ENCODE measurements around the gene TTC1. TPM values are rescaled to one million over a fixed set of nuclear protein-coding genes. Genes with fewer than 3 reads are reported as not detected.

The TTC1 gene
- total RNA-seq, 6 experiments from 2014 or later, result 19.8 to 28.6 (median 24.8) TPM

DNA sequence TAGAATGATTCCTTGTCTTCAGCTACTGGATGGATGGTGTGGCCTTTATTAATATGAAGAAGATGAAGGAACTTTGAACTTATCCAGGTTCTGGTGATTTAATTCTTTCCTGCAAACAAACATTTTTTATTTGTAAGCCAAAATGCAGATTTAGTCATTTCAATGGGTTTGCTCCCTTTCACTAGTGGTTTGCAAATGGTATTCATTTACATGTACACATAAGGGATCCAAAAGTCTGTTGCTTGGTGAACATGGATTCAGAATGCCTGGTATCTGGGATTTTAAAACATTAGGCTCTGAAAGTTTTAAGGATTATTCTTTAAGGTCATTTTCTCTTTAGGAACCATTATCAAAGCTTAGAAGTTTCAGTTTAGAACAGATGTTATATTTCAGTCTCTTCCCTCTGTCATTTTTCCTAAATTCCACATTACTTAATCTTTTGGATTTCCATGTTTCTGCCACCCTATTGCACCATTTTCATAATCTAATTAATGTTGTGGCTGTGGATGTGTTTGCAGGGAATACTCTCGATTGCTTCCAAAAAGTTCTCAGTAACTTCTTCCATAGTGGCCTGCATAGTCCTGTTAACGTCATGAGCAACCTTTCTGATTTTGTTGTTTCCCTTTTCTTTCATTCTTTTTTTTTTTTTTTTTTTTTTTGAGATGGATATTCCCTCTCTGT is 10.1 kb downstream of the TTC1 start:
- 76% methylated on average over 2 of the region's 2 CpGs for WGBS (ENCODE audit: insufficient coverage, low coverage, low lambda C conversion rate, missing lambda C conversion rate)
- no peak for TF ChIP-seq POLR2A (IDR thresholded peaks at IDR 0.05)
- no peak for TF ChIP-seq CTCF (IDR thresholded peaks at IDR 0.05)
- Histone ChIP-seq H3K36me3 (peaks cover 0 to 2% (median 0%) of the 10 kb centered on the region in 4 donors), H3K27me3 (no peaks in the 10 kb centered on the region), H3K4me1 (peaks cover 0 to 22% (median 2%) of the 10 kb centered on the region in 4 donors), H3K4me3 (no peak overlapping the region), H3K9me3 (no peaks in the 10 kb centered on the region), H3K27ac (no peak overlapping the region)
- ATAC-seq, result no peak
- intact Hi-C loops (cut with DNase I), result no loop called here
- DNase-seq, result no peak

DNA sequence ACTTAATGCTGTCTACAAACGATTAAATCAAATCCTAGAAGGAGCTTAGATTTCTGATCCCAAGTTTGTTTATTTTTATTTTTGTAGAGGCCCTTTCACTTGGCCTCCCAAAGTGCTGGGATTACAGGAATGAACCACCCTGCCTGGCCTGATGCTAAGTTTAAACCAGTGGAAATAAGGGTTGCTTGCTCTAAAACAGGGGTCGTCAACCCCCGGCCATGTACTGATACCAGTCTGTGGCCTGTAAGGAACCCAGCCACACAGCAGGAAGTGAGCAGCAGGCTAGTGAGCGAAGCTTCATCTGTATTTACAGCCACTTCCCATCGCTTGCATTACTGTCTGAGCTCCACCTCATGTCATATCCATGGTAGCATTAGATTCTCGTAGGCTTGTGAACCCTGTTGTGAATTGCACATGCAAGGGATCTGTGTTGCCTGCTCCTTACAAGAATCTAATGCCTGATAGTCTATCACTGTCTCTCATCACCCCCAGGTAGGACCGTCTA is 11.4 kb downstream of the TTC1 start:
- Histone ChIP-seq H3K36me3 (peaks cover 0 to 2% (median 0%) of the 10 kb centered on the region in 4 donors), H3K27me3 (no peaks in the 10 kb centered on the region), H3K27ac (no peak overlapping the region), H3K4me1 (peaks cover 0 to 22% (median 3%) of the 10 kb centered on the region in 4 donors), H3K4me3 (no peak overlapping the region), H3K9me3 (no peaks in the 10 kb centered on the region)
- no peak for TF ChIP-seq CTCF (IDR thresholded peaks at IDR 0.05)
- TF ChIP-seq POLR2A (IDR thresholded peaks at IDR 0.05), result no peak
- ATAC-seq (peak in 1 of 4 donors; percentile 26), DNase-seq (no peak)
- WGBS (ENCODE audit: insufficient coverage, low coverage, low lambda C conversion rate, missing lambda C conversion rate), result 62% methylated on average over 7 of the region's 7 CpGs
- intact Hi-C loops (cut with DNase I), result loop anchor here in 1 of 2 donors (10.0 kb wide), 1 partner anchor 324 kb away; no protein-coding TSS in a partner anchor

GRCh38 chr5:160020964-160021363 is 12.0 kb downstream of the TTC1 start:
- DNase-seq (no peak), ATAC-seq (no peak)
- Histone ChIP-seq H3K36me3 (peaks cover 0 to 4% (median 1%) of the 10 kb centered on the region in 4 donors), H3K4me3 (no peak overlapping the region), H3K27ac (no peak overlapping the region), H3K4me1 (peaks cover 0 to 22% (median 3%) of the 10 kb centered on the region in 4 donors), H3K9me3 (no peaks in the 10 kb centered on the region), H3K27me3 (no peaks in the 10 kb centered on the region)
- TF ChIP-seq POLR2A (IDR thresholded peaks at IDR 0.05) (no peak), CTCF (IDR thresholded peaks at IDR 0.05) (no peak)
- intact Hi-C loops (cut with DNase I), result loop anchor here in 1 of 2 donors (10.0 kb wide), 1 partner anchor 324 kb away; no protein-coding TSS in a partner anchor
- 47% methylated on average over 2 of the region's 4 CpGs for WGBS (ENCODE audit: insufficient coverage, low coverage, low lambda C conversion rate, missing lambda C conversion rate)

DNA sequence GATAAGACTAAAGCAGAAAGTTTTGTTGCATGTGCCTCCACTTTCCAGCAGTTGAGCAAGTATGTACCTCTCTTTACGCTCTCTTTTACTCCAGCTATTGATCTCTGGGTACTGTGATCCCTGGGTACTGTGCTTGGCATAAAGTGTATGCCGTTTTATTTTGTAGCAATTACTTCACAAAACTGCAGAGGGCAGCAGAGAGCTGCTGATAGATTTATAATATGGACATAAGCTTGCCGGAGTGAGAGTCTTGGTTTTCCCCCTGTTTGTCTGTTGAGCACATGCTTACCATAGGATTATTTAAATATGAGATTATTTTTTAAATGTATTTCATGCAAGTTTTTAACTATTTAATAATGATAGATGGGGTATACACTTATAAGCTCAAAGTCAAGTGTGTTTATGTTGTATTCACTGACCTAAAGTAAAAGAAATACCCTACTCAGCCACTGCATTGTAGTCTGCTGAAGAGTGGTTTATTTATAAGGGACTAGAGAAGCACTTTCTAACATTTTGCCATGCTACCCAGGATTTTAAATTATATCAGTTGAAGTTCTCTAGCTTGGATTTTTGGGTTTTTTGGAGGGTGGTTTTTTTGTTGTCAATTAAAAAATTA is 13.0 kb downstream of the TTC1 start:
- Histone ChIP-seq H3K27me3 (no peaks in the 10 kb centered on the region), H3K9me3 (no peaks in the 10 kb centered on the region), H3K36me3 (peaks cover 0 to 4% (median 1%) of the 10 kb centered on the region in 4 donors), H3K4me3 (no peak overlapping the region), H3K27ac (no peak overlapping the region), H3K4me1 (peaks cover 0 to 22% (median 3%) of the 10 kb centered on the region in 4 donors)
- no peak for TF ChIP-seq POLR2A (IDR thresholded peaks at IDR 0.05)
- peak; percentile 71 to 90 (median 84) for TF ChIP-seq CTCF (IDR thresholded peaks at IDR 0.05)
- DNase-seq (peak in 1 of 3 donors; percentile 58), ATAC-seq (peak; percentile 97 to 99 (median 98))
- WGBS (ENCODE audit: insufficient coverage, low coverage, low lambda C conversion rate, missing lambda C conversion rate), result 7% methylated on average over 3 of the region's 3 CpGs
- intact Hi-C loops (cut with DNase I), result loop anchor here in 1 of 2 donors (10.0 kb wide), 1 partner anchor 323 kb away; no protein-coding TSS in a partner anchor

All from right lobe of liver (tissue), 6 donors.